ENCODE results near the gene EMP3.

EMP3 gene

DNA sequence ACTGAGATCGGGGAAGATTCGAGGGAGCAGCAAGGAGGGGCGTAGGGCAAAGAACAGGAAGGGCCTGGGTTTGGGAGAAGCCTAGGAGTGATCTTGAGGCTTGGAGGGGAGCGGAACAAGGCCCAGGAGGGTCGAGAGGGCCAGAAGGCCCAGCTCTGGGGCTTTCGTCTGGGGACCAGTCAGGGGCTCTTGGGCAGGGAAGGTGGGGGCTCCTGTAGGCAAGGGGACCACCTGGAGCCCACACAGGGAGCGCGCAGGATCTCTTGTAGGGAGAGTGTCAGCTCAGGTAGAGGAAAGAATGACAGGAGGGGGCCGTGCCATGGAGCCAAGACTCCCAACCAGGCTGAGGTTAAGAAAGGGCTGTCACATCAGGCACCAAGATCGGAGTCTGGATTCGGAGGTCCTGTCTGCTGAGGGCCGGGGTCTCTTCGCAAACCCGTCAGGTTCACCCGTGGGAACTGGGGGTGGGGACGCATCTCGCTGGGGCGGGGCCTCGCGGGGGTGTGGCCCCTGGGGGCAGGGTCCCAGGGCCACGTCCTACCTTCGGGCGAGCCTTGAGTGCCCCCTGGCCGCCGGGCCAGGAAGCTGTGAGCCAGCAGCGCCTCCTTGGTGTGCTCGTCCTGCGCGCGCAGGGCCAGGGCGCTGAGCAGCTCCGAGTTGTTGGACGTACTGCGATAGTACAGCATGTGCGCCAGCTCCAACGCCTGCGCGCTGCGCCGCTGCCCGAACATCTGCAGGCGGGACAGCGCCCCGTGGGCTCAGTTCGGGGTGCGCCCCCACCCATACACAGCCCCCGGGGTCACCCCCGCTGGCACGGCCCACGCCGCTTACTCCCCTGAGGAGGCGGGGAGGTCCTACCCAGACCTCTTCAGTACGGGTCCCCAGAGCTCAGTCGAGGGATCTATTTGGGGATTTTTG lies 8.4 kb downstream of the EMP3 start:
- DNase-seq (ENCODE audit: low read depth): peak; percentile 92
- TF ChIP-seq, protein P1, sequence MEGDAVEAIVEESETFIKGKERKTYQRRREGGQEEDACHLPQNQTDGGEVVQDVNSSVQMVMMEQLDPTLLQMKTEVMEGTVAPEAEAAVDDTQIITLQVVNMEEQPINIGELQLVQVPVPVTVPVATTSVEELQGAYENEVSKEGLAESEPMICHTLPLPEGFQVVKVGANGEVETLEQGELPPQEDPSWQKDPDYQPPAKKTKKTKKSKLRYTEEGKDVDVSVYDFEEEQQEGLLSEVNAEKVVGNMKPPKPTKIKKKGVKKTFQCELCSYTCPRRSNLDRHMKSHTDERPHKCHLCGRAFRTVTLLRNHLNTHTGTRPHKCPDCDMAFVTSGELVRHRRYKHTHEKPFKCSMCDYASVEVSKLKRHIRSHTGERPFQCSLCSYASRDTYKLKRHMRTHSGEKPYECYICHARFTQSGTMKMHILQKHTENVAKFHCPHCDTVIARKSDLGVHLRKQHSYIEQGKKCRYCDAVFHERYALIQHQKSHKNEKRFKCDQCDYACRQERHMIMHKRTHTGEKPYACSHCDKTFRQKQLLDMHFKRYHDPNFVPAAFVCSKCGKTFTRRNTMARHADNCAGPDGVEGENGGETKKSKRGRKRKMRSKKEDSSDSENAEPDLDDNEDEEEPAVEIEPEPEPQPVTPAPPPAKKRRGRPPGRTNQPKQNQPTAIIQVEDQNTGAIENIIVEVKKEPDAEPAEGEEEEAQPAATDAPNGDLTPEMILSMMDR (conservative IDR thresholded peaks at IDR 0.05; ENCODE audit: control insufficient read depth, insufficient read depth, low read depth, low read length): peak; percentile 64
- peak overlapping the region; percentile 48 for H3K4me3 ChIP-seq (ENCODE audit: control insufficient read depth, low read depth, low read length)

DNA sequence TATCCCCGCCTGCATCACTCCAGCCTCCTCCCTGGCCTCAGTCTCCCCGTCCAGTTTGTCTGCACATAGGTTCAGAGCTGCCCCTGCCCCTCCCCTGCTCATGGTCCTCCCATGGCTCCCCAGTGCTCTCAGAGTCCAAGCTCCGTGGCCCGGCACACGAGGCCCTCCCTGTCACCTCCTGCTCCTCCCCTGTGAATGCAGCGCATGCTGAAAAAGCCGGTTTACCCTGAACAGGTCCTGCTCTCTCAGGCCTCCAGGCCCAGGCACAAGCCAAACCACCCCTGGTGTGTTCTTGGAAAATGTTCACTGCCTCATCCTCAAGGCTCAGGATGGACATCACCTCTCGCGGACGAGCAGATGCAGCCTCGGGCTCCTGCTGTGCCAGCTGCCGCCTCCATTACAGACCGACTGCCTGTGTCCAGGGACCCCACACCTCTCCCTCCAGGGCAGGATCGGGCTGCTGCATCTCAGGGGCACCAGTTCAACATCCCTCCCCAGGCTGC lies 13.0 kb downstream of the EMP3 start:
- TF ChIP-seq, protein P1 (conservative IDR thresholded peaks at IDR 0.05; ENCODE audit: control insufficient read depth, insufficient read depth, low read depth, low read length): no peak

DNA sequence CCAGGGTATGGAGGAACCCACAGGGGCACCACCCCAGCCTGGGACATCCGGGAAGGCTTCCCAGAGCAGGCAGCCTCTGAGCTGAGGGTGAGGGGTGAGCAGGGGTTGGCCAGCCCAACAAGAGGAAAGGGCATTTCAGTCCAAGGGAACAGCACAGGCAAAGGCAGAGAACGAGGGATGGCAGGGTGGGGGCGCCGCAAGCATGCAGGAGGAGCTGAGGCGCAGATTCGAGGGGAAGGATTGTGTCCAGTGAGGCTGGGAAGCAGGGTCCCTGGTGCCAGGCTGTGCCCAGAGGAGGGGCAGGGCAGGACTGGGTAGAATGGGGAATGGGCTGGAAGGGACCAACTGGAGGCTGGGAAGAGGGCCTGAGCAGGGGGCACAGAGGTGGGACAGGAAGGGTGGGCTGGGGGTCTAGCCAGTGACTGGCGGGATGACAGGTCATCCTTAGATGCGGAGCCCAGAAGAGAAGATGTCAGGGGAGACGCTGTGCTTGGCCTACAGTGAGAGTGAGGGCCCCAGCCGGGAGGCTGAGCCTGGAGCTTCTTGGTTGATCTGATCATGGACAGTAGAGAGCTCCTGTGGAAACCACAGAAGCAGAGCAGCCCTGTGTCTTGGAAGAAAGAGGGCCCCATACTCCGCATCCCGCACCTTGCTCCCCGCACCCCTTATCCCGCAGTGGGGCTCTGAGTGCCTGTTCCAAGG lies 13.6 kb downstream of the EMP3 start:
- H3K4me3 ChIP-seq (ENCODE audit: control insufficient read depth, low read depth, low read length): no peak overlapping the region

More for the DNA sequence above, 13.0 kb downstream of the EMP3 start:
- no peak overlapping the region for H3K4me3 ChIP-seq (ENCODE audit: control insufficient read depth, low read depth, low read length)
- no peak for DNase-seq (ENCODE audit: low read depth)

DNA sequence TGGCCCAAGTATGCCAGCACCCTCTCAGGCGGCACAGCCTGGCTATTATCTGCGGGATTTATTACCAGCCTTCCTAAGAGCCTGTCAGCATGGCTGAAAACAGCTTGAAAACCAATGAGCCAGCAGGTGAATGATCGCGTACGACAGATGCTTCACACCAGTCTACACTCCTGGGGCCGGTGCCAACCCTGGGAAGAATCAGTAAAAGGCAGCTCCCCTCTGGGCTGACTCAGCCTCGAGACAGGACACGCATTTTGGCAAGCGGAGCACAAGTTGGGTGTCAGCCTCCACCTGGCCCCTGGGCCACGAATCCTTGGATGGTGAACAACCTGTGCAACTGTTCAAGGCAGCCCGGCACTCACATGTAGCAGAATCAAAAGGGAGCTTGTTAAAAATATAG lies 15.6 kb downstream of the EMP3 start:
- peak; percentile 59 for DNase-seq (ENCODE audit: low read depth)
- TF ChIP-seq, protein P1 (conservative IDR thresholded peaks at IDR 0.05; ENCODE audit: control insufficient read depth, insufficient read depth, low read depth, low read length): no peak
- no peak overlapping the region for H3K4me3 ChIP-seq (ENCODE audit: control insufficient read depth, low read depth, low read length)

More for the DNA sequence above, 13.6 kb downstream of the EMP3 start:
- no peak for DNase-seq (ENCODE audit: low read depth)
- TF ChIP-seq, protein P1 (conservative IDR thresholded peaks at IDR 0.05; ENCODE audit: control insufficient read depth, insufficient read depth, low read depth, low read length): no peak

DNA sequence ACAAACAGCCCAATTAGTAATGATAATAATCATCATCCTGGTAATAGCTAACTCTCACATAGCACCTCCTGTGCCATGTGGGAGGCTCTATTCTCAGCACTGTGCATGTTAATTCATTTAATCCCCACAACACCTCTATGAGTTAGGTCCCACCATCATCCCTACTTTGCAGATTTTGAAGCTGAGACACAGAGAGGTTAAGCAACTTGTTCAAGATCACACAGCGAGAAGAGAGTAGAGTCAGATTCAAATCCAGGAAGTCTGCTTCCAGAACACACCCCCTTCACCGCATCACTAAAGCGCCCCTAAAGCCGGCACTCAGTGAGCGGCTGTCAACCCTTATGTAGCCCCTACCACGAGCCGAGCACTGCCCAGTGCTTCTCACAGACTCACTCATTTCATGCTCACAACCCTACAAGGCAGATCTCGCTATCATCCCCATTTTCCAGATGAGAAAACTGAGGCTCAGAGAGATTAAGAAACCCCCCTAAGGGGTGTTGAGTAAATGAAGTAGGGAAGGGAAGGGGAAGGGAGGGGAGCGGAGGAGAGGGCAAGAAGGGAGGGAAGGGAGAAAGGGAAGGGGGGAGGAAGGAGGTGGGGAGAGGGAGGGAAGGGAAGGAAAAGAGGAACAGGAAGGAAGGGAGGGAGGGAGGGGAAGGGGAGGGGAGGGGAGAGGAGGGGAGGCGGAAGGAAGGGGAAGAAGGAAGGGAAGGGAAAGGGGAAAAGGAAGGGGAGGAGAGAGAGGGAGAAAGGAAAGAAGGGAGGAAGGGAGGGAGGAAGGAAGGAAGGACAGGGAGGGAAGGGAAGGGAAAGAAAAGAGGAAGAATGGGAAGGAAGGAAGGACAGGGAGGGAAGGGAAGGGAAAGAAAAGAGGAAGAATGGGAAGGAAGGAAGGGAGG lies 16.4 kb downstream of the EMP3 start:
- TF ChIP-seq, protein P1 (conservative IDR thresholded peaks at IDR 0.05; ENCODE audit: control insufficient read depth, insufficient read depth, low read depth, low read length): no peak
- no peak for DNase-seq (ENCODE audit: low read depth)
- no peak overlapping the region for H3K4me3 ChIP-seq (ENCODE audit: control insufficient read depth, low read depth, low read length)

DNA sequence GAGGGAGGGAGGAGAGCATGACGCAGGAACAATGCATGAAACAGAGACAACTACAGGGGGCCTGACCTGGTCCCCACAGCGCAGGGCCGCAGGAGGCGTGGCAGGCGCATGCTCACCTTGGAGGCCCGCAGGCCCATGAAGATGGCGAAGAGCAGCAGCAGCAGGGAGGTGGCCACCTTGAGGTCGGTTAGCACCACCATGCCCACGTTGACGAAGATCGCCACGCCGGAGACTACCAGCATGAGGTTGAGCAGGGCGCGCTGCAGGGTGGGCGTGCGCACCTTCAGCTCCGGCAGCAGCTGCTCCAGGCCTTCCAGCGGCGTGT lies 17.0 kb downstream of the EMP3 start:
- TF ChIP-seq, protein P1 (conservative IDR thresholded peaks at IDR 0.05; ENCODE audit: control insufficient read depth, insufficient read depth, low read depth, low read length): no peak
- H3K4me3 ChIP-seq (ENCODE audit: control insufficient read depth, low read depth, low read length): no peak overlapping the region
- no peak for DNase-seq (ENCODE audit: low read depth)
